Femur (tissue), 1 donor: Measurements from ENCODE around the gene FAM72C.
"Not testable (repeated sequence)": the region's sequence is repeated elsewhere in the genome, so short reads cannot be mapped to it uniquely, and the experiment has no call there.

Experiments used
- DNase-seq: peaks from one replicate; pipeline ENCODE4 v3.0.0-alpha.2; 2017

Gene FAM72C

GRCh38 chr1:143984721-143985473 lies 13.1 kb upstream of the FAM72C start:
- not testable (repeated sequence) for DNase-seq

- peak; percentile 17 for DNase-seq
Observed at GRCh38 chr1:143974416-143974815, 2.6 kb upstream of the FAM72C start.

GRCh38 chr1:143973876-143974414 lies 2.2 kb upstream of the FAM72C start:
- not testable (repeated sequence) for DNase-seq

GRCh38 chr1:143972753-143973326 lies 1.1 kb upstream of the FAM72C start:
- DNase-seq: not testable (repeated sequence)

- not testable (repeated sequence) for DNase-seq
Observed at GRCh38 chr1:143965860-143966259, 5.9 kb downstream of the FAM72C start.

GRCh38 chr1:143964294-143964693 lies 7.5 kb downstream of the FAM72C start:
- not testable (repeated sequence) for DNase-seq

GRCh38 chr1:143955930-143956329 lies 15.9 kb downstream of the FAM72C start:
- not testable (repeated sequence) for DNase-seq

- DNase-seq: not testable (repeated sequence)
Observed at GRCh38 chr1:143952913-143953312, 18.9 kb downstream of the FAM72C start.

GRCh38 chr1:143951485-143952391 lies 20.0 kb downstream of the FAM72C start:
- DNase-seq: not testable (repeated sequence)

GRCh38 chr1:143947749-143948148 lies 24.0 kb downstream of the FAM72C start:
- not testable (repeated sequence) for DNase-seq

- not testable (repeated sequence) for DNase-seq
Observed at GRCh38 chr1:143945253-143945652, 26.5 kb downstream of the FAM72C start.

- DNase-seq: not testable (repeated sequence)
Observed at GRCh38 chr1:143944576-143945240, 27.1 kb downstream of the FAM72C start.

GRCh38 chr1:143943319-143943978 lies 28.3 kb downstream of the FAM72C start:
- not testable (repeated sequence) for DNase-seq

- DNase-seq: not testable (repeated sequence)
Observed at GRCh38 chr1:143942238-143942860, 29.4 kb downstream of the FAM72C start.

GRCh38 chr1:143939666-143940065 lies 32.1 kb downstream of the FAM72C start:
- DNase-seq: not testable (repeated sequence)

- DNase-seq: not testable (repeated sequence)
Observed at GRCh38 chr1:143938922-143939321, 32.9 kb downstream of the FAM72C start.

- DNase-seq: not testable (repeated sequence)
Observed at GRCh38 chr1:143936457-143937115, 35.2 kb downstream of the FAM72C start.

- not testable (repeated sequence) for DNase-seq
Observed at GRCh38 chr1:143919127-143919526, 52.7 kb downstream of the FAM72C start.

- DNase-seq: not testable (repeated sequence)
Observed at GRCh38 chr1:143918552-143918951, 53.2 kb downstream of the FAM72C start.

- DNase-seq: not testable (repeated sequence)
Observed at GRCh38 chr1:143913705-143914104, 58.1 kb downstream of the FAM72C start.
